Common myeloid progenitor, CD34-positive (primary cell): ENCODE results near the gene GRPR.
A peak's percentile ranks its signal among the peaks of the same experiment; 100 is the strongest.

Experiments
- CTCF ChIA-PET: fragments of 350-600 bp; sonication (Branson Sonifier 250); formaldehyde crosslinking; loops from one replicate; lab custom pipeline; 2021; ENCODE audit warnings: antibody characterized with exemption; lab: Charles Lee
- POLR2A ChIA-PET: fragments of 350-600 bp; sonication (Branson Sonifier 250); formaldehyde crosslinking; loops from one replicate; lab custom pipeline; 2021; ENCODE audit warnings: antibody characterized with exemption; lab: Charles Lee
- DNase-seq, 3 donors: peaks; one replicate each; pipeline versions ENCODE4 v3.0.0 to v3.0.0-alpha.2; 2013
- H3K27ac ChIP-seq, 2 experiments: 1 replicate in 1 of 2; 2 replicates in 1 of 2; pipeline ENCODE4 v1.7.0; 2013; ENCODE audit warnings: inconsistent platforms in 2 of 2, low read length in 2 of 2, mild to moderate bottlenecking in 2 of 2, low read depth in 1 of 2, moderate library complexity in 1 of 2; ENCODE audit not compliant: severe bottlenecking in 2 of 2, insufficient read depth in 1 of 2, poor library complexity in 1 of 2
- H3K27me3 ChIP-seq, 5 experiments: replicated peaks in 2 of 5; 1 replicate in 3 of 5; 2 replicates in 2 of 5; pipeline versions ENCODE4 v1.6.1 to v1.7.0; 2013; ENCODE audit warnings: low read length in 4 of 5, mild to moderate bottlenecking in 2 of 5, moderate library complexity in 2 of 5, inconsistent platforms in 1 of 5; ENCODE audit not compliant: insufficient read depth in 5 of 5, control insufficient read depth in 4 of 5
- H3K36me3 ChIP-seq, 4 experiments: 1 replicate in 2 of 4; 2 replicates in 2 of 4; pipeline versions ENCODE4 v1.6.1 to v1.7.0; 2013; ENCODE audit warnings: low read length in 3 of 4, control low read depth in 1 of 4, mild to moderate bottlenecking in 1 of 4; ENCODE audit not compliant: control insufficient read depth in 4 of 4, insufficient read depth in 4 of 4
- H3K4me1 ChIP-seq, 4 experiments: 1 replicate in 3 of 4; 2 replicates in 1 of 4; pipeline versions ENCODE4 v1.6.1 to v1.7.1; 2013; ENCODE audit warnings: low read length in 3 of 4, mild to moderate bottlenecking in 3 of 4, control low read depth in 1 of 4, inconsistent platforms in 1 of 4, moderate library complexity in 1 of 4; ENCODE audit not compliant: control insufficient read depth in 4 of 4, insufficient read depth in 4 of 4; ENCODE audit errors: control extremely low read depth in 1 of 4
- H3K4me3 ChIP-seq, 7 experiments: 1 replicate in 4 of 7; 2 replicates in 3 of 7; pipeline versions ENCODE4 v1.5.1 to v1.7.0; 2013; ENCODE audit warnings: mild to moderate bottlenecking in 7 of 7, low read length in 6 of 7, moderate library complexity in 6 of 7, inconsistent platforms in 2 of 7, low read depth in 2 of 7, control low read depth in 1 of 7; ENCODE audit not compliant: insufficient read depth in 4 of 7, control insufficient read depth in 1 of 7; ENCODE audit errors: extremely low read depth in 1 of 7
- H3K9me3 ChIP-seq, 5 experiments: 1 replicate in 4 of 5; 2 replicates in 1 of 5; pipeline versions ENCODE4 v1.6.1 to v1.7.1; 2013; ENCODE audit warnings: low read length in 4 of 5, mild to moderate bottlenecking in 2 of 5, inconsistent platforms in 1 of 5, low read depth in 1 of 5, moderate library complexity in 1 of 5; ENCODE audit not compliant: control insufficient read depth in 4 of 5, insufficient read depth in 2 of 5; ENCODE audit errors: control extremely low read depth in 1 of 5
- WGBS: methylation state at CpG from one replicate; pipeline ENCODE4 v1.1.5; 2013; ENCODE audit not compliant: insufficient coverage; 5-methylcytosine and 5-hydroxymethylcytosine counted together

GRPR gene

GRCh38 chrX:16114611-16115010, 8.8 kb upstream of the GRPR start:
- ChIA-PET CTCF (no interaction called here), POLR2A (no interaction called here)
- peaks cover 0 to 10% (median 5%) of the 10 kb centered on the region in 4 experiments for H3K4me1 ChIP-seq
- H3K27me3 ChIP-seq = peaks cover 0 to 11% (median 0%) of the 10 kb centered on the region in 5 experiments
- H3K36me3 ChIP-seq = no peaks in the 10 kb centered on the region
- H3K27ac ChIP-seq = no peak overlapping the region
- H3K9me3 ChIP-seq = peaks cover 0 to 3% (median 0%) of the 10 kb centered on the region in 5 experiments
- WGBS = 80% methylated on average over 1 of the region's 4 CpGs
- DNase-seq = peak in 2 of 3 donors; percentile 32 to 38
- peak overlapping the region in 1 of 7 experiments; percentile 10 for H3K4me3 ChIP-seq

- Histone ChIP-seq H3K9me3 (peaks cover 0 to 3% (median 0%) of the 10 kb centered on the region in 5 experiments), H3K36me3 (no peaks in the 10 kb centered on the region), H3K4me3 (no peak overlapping the region), H3K27me3 (peaks cover 0 to 12% (median 2%) of the 10 kb centered on the region in 5 experiments), H3K4me1 (peaks cover 0 to 8% (median 3%) of the 10 kb centered on the region in 4 experiments), H3K27ac (no peak overlapping the region)
- ChIA-PET POLR2A (no interaction called here), CTCF (no interaction called here)
- peak in 2 of 3 donors; percentile 76 to 84 for DNase-seq
- WGBS = 58% methylated on average over 5 of the region's 5 CpGs
Measured at GRCh38 chrX:16119353-16120220, 3.8 kb upstream of the GRPR start.

- Histone ChIP-seq H3K27ac (no peak overlapping the region), H3K27me3 (peaks cover 0 to 14% (median 2%) of the 10 kb centered on the region in 5 experiments), H3K4me3 (no peak overlapping the region), H3K9me3 (peaks cover 0 to 3% (median 0%) of the 10 kb centered on the region in 5 experiments), H3K36me3 (no peaks in the 10 kb centered on the region), H3K4me1 (peaks cover 0 to 3% (median 2%) of the 10 kb centered on the region in 4 experiments)
- no CpG with 5 or more reads among the region's 3 CpGs for WGBS
- POLR2A ChIA-PET = no interaction called here
- CTCF ChIA-PET = interaction anchor here (1.2 kb wide), 1 partner anchor 19 kb away, joined by 4 read pairs; no protein-coding TSS in a partner anchor
- DNase-seq = peak in 2 of 3 donors; percentile 36 to 48
Measured at GRCh38 chrX:16120431-16120830, 2.9 kb upstream of the GRPR start.

DNA sequence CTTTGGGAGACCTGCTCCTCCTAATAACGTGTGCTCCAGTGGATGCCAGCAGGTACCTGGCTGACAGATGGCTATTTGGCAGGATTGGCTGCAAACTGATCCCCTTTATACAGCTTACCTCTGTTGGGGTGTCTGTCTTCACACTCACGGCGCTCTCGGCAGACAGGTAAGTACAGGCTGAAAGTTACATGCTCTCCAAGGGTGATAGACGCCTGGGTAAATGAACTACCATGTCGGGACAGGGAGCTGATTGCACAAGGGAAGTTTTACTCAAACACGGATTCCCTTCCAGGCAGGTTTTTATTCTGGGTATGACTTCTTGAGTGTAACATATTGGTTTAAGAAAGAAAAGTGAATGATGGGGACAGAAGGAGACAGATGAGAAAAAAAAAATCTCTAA, 836 bp downstream of the GRPR start:
- H3K9me3 ChIP-seq = peaks cover 0 to 2% (median 0%) of the 10 kb centered on the region in 5 experiments
- H3K27me3 ChIP-seq = peaks cover 0 to 17% (median 3%) of the 10 kb centered on the region in 5 experiments
- no peaks in the 10 kb centered on the region for H3K36me3 ChIP-seq
- POLR2A ChIA-PET = no interaction called here
- 82% methylated on average over 7 of the region's 7 CpGs for WGBS
- peaks cover 0 to 3% (median under 1%) of the 10 kb centered on the region in 4 experiments for H3K4me1 ChIP-seq
- no peak for DNase-seq
- no peak overlapping the region for H3K4me3 ChIP-seq
- no peak overlapping the region for H3K27ac ChIP-seq
- CTCF ChIA-PET = no interaction called here

- ChIA-PET CTCF (interaction anchor here (0.8 to 1.2 kb wide), 2 partner anchors 10 to 13 kb away, joined by 3 to 6 read pairs; no protein-coding TSS in a partner anchor), POLR2A (no interaction called here)
- H3K27me3 ChIP-seq = peaks cover 0 to 19% (median 3%) of the 10 kb centered on the region in 5 experiments
- no peak for DNase-seq
- no peaks in the 10 kb centered on the region for H3K36me3 ChIP-seq
- 69% methylated on average over 4 of the region's 5 CpGs for WGBS
- no peak overlapping the region for H3K27ac ChIP-seq
- H3K4me3 ChIP-seq = no peak overlapping the region
- no peaks in the 10 kb centered on the region for H3K9me3 ChIP-seq
- no peaks in the 10 kb centered on the region for H3K4me1 ChIP-seq
Measured at GRCh38 chrX:16125520-16126149, 2.3 kb downstream of the GRPR start.

DNA sequence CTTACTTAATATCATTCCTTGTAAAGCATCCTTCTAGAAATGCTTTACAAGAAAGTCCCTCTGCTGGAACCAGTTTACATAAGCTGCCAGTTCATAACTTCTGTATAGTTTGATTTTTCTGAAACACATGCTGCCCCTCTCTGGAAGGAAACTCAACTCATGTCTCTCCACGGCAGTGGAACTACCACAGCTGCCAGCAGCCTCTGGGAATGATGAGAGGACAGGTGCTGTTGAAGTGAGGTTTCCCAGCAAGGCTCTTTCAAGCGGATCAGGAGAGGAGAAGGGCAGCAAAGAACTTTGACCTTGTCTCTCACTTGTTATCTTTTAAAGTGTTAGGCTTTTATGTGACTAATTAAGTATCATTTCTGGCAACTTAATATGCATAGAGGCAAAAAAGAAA, 7.3 kb downstream of the GRPR start:
- DNase-seq = no peak
- Histone ChIP-seq H3K27ac (no peak overlapping the region), H3K36me3 (no peaks in the 10 kb centered on the region), H3K4me1 (no peaks in the 10 kb centered on the region), H3K9me3 (no peaks in the 10 kb centered on the region), H3K27me3 (peaks cover 0 to 12% (median under 1%) of the 10 kb centered on the region in 5 experiments), H3K4me3 (no peak overlapping the region)
- ChIA-PET POLR2A (no interaction called here), CTCF (no interaction called here)
- WGBS = 70% methylated on average over 2 of the region's 2 CpGs
